ENCODE results near the gene PHC2. TPM values are rescaled to one million over a fixed set of nuclear protein-coding genes. Genes with fewer than 3 reads are reported as not detected.
A peak's percentile ranks its signal among the peaks of the same experiment; 100 is the strongest.
"Not testable (repeated sequence)": the region's sequence is repeated elsewhere in the genome, so short reads cannot be mapped to it uniquely, and the experiment has no call there.

The PHC2 gene
- total RNA-seq, 1 experiment from 2014 or later, result 61.7 TPM

DNA sequence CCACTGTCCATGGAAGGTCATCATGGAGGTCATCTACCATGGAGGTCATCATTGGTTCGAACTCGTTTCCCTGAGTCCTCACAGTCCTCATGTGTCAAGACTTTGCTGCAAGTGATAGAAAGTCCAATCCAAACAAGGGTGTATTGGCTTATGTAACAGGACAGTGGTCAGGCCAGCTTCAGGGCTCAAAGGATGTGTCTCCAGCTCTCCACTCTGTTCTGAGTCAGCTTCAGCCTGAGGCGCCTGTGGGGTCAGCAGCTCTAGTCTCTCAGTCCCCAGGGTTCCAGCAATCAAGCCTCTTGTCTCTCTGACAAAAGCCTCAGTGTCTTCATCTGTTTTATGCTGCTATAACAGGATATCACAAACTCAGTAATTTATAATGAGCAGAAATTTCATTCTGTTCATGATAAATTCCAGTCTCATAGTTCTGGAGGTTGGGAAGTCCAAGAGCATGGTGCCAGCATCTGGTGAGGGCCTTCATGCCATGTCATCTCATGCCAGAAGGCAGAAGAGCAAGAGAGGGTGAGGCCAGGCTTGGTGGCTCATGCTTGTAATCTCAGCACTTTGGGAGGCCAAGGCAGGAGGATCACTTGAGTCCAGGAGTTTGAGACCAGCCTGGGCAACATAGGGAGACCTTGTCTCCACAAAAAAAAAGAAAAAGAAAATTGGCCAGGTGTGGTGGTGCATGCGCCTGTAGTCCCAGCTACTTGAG is 129.5 kb downstream of the PHC2 start:
- in situ Hi-C loops (cut with HindIII; ENCODE audit: low pct_unique_long_range_greater_than_20kb, low sequenced_read_pairs), result no loop called here
- peak; percentile 89 for DNase-seq (ENCODE audit: low read depth, low spot score)

DNA sequence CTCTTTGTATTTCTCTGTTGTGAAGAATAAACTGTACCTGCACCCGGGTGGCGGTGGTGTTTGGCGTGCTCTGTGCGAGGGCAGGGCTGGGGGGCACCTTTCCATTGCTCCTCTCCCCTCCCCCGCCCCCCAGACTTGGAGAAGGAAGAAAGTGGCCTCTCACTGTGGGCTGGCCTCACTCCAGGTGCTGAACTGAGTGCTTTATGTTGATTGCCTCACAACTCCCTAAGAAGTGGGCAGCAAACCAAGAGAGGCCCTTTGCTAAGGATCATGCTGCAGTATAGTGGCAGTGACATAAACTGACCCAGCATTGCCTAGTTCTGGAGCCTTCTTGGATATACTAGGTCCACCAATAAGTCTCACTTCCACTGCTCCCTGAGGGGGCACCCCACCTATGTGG is 130.2 kb downstream of the PHC2 start:
- in situ Hi-C loops (cut with HindIII; ENCODE audit: low pct_unique_long_range_greater_than_20kb, low sequenced_read_pairs), result no loop called here
- peak; percentile 26 for DNase-seq (ENCODE audit: low read depth, low spot score)

DNA sequence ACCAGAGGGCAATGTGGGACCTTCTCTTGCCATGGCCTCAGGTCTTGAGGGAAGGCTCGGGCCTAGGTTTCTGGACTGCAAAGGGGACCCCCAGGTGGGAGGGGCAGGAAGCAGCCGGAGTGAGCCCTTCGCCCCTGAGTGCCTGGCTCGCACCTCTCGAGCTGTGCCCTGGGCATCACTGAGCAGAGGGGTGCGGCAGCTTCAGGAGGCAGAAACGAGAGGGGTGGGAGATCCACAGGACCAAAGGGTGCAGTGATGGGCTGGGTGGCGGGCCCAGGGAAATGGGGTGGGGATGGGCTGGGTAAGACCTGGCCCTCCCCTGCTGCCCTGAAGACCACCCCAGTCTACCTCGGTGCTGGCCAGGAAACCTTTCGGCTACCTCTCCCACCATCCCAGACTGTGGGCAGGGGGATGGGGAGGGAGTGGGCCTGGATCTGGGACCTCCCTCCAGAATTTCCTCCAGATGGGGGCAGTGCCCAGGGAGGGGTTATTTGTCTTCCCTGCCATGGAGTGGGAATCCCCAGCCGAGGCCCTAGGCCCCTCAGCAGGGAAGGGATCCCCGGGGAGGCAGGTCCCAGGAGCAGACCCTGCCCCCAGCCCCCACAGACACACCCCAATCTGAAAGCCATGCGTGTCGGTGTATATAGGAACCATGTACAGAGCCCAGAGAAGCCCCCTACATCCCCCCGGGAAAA is 131.3 kb downstream of the PHC2 start:
- no peak for DNase-seq (ENCODE audit: low read depth, low spot score)
- in situ Hi-C loops (cut with HindIII; ENCODE audit: low pct_unique_long_range_greater_than_20kb, low sequenced_read_pairs), result no loop called here

DNA sequence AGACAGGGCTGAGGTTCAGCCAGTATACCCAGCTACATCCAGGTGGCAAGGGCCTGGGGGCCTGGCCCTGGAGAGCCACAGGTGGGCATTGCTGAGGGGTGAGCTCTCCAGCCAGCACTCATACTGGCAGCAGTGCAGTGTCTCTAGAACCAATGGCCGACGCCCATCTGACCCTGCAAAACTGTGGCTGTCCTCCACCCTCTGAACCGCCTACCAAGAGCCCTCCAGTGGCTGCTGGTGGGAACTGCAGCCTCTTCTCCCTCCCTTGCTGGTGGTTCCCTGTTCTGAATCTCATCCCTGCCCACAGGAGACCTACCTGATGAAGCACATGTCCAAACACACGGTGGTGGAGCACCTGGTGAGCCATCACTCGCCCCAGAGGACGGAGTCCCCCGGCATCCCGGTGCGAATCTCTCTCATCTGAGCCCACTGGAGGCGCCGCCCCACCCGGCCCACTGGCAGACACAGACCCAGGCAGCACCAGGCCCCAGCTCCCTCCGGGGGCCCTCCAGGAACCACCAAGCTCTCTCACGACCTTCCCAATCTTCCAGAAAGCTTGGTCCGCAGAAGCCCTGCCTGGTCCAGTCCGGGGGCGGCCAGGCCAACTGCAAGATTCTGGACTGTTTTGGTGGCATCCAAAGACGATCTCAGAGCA is 132.1 kb downstream of the PHC2 start:
- in situ Hi-C loops (cut with HindIII; ENCODE audit: low pct_unique_long_range_greater_than_20kb, low sequenced_read_pairs), result no loop called here

DNA sequence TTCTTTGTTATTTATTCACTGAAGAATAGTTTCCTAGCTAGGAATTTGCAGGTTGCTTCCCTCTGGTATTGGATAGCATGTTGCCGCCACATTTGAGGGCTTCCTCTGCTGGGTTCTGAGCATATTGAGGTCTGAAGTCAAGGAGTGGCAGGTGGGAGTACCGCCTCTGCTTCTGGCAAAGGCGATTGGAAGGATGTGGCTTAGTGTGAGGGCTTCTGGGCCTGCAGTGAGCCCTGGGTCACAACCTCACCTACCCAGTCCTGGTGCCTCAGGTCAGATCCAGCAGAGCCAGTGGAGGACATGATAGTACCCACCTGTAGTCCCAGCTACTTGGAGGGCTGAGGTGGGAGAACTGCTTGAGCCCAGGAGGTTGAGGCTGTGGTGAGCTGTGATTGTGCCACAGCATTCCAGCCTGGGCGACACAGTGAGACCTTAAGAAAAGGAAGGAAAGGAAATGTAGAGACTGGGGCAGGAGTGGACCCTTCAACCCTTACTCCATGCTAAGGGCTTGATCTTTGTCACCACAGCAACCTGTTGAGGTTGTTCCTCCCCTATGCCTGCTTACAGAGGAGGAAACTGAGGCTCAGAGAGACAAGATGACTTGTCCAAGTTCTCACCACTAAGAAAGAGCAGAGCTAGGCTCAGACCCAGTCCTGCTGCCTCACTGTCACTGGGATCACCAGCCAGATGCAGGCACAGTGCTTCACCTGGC is 132.8 kb downstream of the PHC2 start:
- in situ Hi-C loops (cut with HindIII; ENCODE audit: low pct_unique_long_range_greater_than_20kb, low sequenced_read_pairs), result no loop called here
- no peak for DNase-seq (ENCODE audit: low read depth, low spot score)

More for the DNA sequence above, 132.1 kb downstream of the PHC2 start:
- peak; percentile 68 for DNase-seq (ENCODE audit: low read depth, low spot score)

DNA sequence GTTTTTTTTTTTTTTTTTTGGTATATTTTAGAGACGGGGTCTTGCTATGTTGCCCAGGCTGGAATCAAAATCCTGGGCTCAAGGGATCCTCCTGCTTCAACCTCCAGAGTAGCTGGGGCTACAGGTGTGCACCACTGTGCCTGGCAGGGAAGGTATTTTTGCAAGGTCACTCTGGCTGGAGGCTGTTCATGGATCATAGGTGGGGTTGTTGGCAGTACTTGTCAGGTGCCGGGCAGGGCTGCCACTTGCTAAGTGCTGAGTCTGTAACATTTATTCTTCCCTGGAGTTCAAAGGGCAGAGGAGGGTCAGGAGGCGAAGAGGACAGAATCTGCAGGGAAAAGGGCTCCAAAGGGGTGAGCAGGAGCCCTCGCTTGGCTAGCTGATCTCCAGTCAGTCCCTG is 134.1 kb downstream of the PHC2 start:
- in situ Hi-C loops (cut with HindIII; ENCODE audit: low pct_unique_long_range_greater_than_20kb, low sequenced_read_pairs), result no loop called here
- no peak for DNase-seq (ENCODE audit: low read depth, low spot score)

DNA sequence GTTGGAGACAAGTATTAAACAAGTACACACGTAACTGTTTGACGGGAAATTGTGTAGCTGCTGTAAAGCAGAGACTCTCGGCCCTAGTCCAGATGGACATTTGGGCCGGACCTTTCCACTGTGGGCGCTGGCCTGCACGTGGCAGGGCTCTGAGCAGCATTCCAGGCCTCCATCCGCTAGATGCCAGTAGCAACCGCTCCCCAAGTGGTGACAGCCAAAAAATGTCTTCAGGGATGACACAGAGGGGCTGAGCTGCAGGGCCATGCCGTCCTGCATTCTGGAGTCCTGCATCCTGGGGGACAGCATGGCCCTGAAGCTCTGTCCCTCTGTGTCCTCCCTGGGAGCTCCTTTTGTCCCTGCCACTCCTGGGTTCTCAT is 134.8 kb downstream of the PHC2 start:
- in situ Hi-C loops (cut with HindIII; ENCODE audit: low pct_unique_long_range_greater_than_20kb, low sequenced_read_pairs), result no loop called here
- no peak for DNase-seq (ENCODE audit: low read depth, low spot score)

DNA sequence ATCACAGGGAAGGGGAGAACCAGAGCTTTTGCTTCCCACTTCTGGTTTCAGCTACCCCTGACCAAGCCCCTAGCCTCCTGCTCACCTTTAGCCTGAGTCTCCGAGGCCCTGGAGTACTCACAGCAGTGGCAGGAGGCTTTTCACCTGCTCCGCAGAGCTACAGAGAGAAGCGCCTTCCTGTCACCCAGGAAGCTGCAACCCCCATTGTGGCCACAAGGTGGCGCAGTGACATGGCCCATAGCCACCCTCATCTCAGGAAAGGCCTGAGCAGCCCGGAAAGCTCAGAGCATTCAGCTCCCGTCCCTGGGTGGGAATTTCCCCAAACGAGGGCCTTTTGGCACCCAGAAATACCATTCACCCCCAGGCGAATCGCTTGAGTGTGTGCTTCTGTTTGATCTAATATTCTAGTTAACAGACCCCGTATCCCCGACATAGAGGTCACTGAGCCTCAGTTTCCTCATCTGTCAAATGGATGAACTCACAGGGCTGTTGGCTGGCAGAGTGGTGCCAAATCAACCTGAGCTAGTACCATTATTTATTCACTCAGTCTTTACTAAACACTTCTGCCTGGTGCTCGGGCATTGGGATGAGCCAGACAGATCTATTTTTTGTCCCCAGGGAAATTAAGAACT is 135.3 kb downstream of the PHC2 start:
- DNase-seq (ENCODE audit: low read depth, low spot score), result peak; percentile 80
- in situ Hi-C loops (cut with HindIII; ENCODE audit: low pct_unique_long_range_greater_than_20kb, low sequenced_read_pairs), result no loop called here

DNA sequence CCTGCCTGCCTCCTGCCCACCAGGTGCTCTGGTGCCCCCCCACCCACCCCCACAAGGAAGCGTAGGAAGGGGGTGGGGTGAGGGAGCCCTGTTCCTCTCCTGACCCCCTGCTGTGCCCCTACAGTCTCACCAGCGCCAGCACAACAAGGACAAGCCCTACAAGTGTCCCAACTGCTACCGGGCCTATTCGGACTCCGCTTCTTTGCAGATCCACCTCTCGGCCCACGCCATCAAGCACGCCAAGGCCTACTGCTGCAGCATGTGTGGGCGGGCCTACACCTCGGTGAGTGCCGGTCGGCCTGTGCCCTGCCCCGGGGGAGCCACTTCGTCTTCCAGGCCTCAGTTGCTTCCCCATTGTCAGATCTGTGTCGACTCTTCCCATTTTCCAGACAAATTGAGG is 135.9 kb downstream of the PHC2 start:
- in situ Hi-C loops (cut with HindIII; ENCODE audit: low pct_unique_long_range_greater_than_20kb, low sequenced_read_pairs), result no loop called here
- no peak for DNase-seq (ENCODE audit: low read depth, low spot score)

DNA sequence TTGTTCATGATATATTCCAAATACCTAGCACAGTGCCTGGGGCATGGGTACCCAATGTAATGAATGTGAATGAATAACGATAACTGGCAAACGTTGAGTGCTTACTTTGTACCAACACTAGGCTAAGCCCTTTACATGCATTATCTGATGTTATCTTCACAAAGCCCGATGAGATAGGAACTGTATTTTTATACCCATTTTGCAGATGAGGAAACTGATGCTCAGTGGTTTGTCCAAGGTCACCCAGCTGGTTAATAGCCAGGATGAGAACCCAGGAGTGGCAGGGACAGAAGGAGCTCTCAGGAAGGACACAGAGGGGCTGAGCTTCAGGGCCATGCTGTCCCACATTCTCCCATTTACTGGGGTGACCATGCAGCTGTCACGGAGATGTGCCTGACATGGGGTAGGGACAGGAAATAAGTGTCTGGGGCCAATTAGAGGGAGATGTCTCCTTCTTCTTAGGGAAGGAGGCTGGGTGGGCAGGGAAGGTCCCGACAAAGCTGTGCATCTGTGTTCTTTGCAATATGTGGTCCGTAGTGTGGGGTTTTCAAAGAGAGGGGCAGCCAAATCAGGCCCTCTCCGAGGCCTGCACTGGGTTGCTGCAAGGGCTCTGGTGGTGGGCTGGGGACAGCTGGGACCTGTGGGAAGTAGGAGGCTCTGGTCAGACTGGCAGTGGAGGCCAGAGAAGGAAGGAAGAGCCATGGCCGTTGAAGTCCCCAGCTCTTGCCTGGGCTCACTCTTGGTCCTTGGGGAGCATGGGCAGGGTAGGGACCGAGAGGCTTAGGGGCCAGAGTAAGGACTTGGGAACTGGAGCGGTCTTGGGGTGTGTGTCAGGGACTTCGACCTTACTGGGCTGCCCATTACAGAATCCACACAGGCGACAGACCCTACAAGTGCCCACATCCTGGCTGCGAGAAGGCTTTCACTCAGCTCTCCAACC is 136.6 kb downstream of the PHC2 start:
- no peak for DNase-seq (ENCODE audit: low read depth, low spot score)
- in situ Hi-C loops (cut with HindIII; ENCODE audit: low pct_unique_long_range_greater_than_20kb, low sequenced_read_pairs), result no loop called here

DNA sequence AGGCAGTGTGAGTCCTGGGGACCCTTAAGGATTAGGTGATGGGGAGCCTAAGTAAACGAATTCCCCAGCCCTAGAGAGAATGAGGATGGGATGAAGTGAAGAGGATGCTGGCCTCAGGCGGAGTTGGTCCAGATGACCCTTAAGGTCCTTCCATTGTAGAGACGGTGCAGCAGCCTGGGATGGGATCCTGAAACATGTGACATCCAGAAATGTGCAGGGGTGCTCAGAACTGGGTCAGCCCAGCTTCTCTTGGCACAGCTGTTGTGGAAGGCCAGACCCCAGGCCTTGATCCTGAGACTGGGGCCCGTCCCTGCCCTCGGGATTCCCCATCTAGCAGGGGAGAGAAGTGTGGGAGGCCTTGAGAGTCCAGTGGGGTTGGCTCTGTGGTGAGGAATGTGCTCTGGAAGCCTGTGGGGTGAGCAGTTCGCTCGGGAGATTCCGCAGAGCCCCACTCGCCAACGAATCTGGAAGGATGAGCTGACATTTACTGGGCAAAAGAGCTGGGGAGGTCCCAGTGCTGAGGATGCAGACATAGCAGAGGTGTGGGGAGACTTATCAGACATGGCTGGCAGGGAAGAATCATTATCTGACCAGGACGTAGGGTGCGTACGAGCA is 138.1 kb downstream of the PHC2 start:
- in situ Hi-C loops (cut with HindIII; ENCODE audit: low pct_unique_long_range_greater_than_20kb, low sequenced_read_pairs), result no loop called here
- DNase-seq (ENCODE audit: low read depth, low spot score), result no peak

DNA sequence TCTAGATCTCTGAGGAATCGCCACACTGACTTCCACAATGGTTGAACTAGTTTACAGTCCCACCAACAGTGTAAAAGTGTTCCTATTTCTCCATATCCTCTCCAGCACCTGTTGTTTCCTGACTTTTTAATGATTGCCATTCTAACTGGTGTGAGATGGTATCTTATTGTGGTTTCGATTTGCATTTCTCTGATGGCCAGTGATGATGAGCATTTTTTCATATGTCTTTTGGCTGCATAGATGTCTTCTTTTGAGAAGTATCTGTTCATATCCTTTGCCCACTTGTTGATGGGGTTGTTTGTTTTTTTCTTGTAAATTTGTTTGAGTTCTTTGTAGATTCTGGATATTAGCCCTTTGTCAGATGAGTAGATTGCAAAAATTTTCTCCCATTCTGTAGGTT is 140.3 kb downstream of the PHC2 start:
- in situ Hi-C loops (cut with HindIII; ENCODE audit: low pct_unique_long_range_greater_than_20kb, low sequenced_read_pairs), result not testable (repeated sequence)

DNA sequence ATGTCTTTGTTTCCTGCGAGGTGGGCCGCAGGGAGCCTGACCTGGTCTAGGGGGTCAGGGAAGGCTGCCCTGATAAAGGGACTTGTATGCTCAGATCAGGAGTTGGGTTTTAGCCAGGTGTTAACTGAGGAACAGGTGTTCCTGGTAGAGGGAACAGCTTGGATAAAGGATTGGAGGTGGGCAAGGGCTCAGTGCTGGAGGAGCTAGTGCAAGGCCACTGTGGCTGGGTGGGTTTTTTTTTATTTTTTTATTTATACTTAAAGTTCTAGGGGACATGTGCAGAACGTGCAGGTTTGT is 141.1 kb downstream of the PHC2 start:
- no peak for DNase-seq (ENCODE audit: low read depth, low spot score)
- in situ Hi-C loops (cut with HindIII; ENCODE audit: low pct_unique_long_range_greater_than_20kb, low sequenced_read_pairs), result no loop called here

More for the DNA sequence above, 140.3 kb downstream of the PHC2 start:
- DNase-seq (ENCODE audit: low read depth, low spot score), result not testable (repeated sequence)

DNA sequence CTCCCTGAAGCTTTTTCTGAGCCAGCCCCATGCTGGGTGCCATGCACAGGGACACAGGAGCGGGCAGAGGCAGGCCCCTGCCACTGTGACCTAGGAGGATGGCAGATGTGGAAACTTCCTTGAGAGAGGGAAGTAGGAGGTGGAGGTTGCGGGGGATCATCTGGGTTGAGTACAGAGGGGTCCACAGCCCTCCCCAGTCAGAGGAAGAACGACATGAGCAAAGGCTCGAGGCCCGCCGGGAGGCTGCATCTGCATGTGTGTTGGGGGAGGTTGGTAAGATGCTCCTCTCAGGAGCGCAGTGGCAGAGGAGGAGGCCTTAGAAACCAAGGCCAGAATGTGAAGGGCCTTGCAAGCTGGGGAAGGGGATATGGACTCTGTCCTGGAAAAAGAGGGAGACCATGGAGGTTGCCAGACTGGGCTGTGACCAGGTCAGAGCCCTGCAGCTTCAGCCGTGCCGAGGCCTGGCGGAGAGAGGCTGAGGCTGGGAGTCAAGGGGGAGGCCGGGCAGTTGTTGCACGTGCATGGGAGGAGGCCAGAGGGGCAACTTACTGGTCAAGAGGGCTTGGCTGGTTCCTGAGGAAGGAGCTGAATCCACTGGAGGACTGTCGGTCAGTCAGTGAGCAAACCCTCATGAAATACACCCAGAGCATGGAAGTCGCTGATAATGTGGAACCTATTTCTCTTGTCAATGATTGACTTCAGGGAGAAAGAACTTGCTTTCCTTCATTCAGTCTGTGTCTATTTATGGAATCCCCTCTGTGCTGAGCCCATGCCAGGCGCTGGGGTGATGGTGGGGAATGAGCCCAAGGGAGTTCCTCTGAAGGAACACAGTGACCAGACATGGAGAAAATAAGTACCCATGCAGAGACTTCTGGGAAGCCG is 141.7 kb downstream of the PHC2 start:
- in situ Hi-C loops (cut with HindIII; ENCODE audit: low pct_unique_long_range_greater_than_20kb, low sequenced_read_pairs), result no loop called here

DNA sequence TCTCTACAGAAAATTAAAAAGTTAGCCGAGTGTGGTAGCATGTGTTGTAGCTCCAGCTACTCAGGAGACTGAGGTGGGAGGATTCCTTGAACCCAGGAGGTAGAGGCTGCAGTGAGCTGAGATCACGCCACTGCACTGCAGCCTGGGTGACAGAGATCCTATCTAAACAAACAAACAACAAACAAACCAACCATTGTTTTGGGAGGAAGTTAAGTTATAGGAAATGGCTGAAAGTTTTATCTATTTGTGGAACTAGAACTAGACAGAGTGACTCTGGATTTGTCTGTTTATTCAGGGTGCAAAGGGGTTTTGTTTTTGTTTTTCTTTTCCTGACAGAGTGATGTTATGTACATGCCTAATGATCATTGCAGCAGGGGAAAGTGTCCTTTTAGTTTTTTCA is 143.6 kb downstream of the PHC2 start:
- peak; percentile 42 for DNase-seq (ENCODE audit: low read depth, low spot score)
- in situ Hi-C loops (cut with HindIII; ENCODE audit: low pct_unique_long_range_greater_than_20kb, low sequenced_read_pairs), result no loop called here

More for the DNA sequence above, 141.7 kb downstream of the PHC2 start:
- no peak for DNase-seq (ENCODE audit: low read depth, low spot score)
